ENCODE results near the gene LRCH4.

GRCh38 chr7:100602889-100603725 is 17.2 kb upstream of the LRCH4 start:
- TF ChIP-seq EZH2 (IDR thresholded peaks at IDR 0.05; ENCODE audit: borderline replicate concordance, low read depth, low read length, poor library complexity, severe bottlenecking) = no peak
- TF ChIP-seq, protein P1, sequence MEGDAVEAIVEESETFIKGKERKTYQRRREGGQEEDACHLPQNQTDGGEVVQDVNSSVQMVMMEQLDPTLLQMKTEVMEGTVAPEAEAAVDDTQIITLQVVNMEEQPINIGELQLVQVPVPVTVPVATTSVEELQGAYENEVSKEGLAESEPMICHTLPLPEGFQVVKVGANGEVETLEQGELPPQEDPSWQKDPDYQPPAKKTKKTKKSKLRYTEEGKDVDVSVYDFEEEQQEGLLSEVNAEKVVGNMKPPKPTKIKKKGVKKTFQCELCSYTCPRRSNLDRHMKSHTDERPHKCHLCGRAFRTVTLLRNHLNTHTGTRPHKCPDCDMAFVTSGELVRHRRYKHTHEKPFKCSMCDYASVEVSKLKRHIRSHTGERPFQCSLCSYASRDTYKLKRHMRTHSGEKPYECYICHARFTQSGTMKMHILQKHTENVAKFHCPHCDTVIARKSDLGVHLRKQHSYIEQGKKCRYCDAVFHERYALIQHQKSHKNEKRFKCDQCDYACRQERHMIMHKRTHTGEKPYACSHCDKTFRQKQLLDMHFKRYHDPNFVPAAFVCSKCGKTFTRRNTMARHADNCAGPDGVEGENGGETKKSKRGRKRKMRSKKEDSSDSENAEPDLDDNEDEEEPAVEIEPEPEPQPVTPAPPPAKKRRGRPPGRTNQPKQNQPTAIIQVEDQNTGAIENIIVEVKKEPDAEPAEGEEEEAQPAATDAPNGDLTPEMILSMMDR (conservative IDR thresholded peaks at IDR 0.05; ENCODE audit: low read depth, low read length) = no peak

Data from A673 (cell line).